Activated T-cell treated with anti-CD3 and anti-CD28 coated beads for 24 hours (primary cell): ENCODE results near the gene DGKG.

Source experiments
- DNase-seq: peaks from one replicate; pipeline ENCODE4 v3.0.0-alpha.2; 2020; ENCODE audit warnings: low read depth

The DGKG gene

DNA sequence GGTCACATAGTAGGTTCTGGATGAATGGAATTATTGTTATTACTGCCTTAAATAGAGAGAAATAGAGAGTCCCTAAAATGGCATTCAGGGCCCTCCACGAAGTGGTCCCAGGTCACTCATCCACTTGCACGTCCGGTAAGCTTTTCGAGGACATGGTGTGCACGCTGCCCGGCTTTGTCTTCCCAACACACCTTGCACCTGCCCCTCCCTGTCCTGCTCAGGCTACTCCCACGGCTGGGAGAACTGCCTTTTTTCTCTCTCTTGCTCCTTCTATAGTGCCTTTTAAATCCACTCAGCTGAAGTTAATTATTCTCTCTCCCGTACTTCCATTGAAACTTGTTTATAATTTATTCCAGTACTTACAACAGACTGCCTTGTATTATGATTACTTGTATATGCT, 5.6 kb upstream of the DGKG start:
- no peak for DNase-seq

DNA sequence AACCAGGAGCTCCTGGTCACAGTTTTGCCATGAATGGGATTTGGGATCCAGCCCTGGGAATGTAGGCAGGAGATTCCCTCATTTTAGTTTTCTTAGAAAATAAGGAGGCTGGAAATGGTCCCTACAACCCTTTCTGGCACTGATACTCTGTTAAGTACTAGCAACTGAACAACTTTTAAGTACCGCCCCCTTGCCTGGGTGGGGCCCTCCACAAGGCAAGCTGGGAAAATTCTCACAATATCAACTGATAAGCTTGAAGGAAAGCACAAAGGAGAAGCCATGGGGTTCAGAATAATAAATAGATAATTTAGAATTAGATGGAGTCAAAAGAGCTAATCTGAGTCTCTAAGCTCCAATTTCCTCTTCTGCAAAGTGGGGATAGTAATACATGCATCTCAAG, 4.2 kb upstream of the DGKG start:
- DNase-seq, result no peak

DNA sequence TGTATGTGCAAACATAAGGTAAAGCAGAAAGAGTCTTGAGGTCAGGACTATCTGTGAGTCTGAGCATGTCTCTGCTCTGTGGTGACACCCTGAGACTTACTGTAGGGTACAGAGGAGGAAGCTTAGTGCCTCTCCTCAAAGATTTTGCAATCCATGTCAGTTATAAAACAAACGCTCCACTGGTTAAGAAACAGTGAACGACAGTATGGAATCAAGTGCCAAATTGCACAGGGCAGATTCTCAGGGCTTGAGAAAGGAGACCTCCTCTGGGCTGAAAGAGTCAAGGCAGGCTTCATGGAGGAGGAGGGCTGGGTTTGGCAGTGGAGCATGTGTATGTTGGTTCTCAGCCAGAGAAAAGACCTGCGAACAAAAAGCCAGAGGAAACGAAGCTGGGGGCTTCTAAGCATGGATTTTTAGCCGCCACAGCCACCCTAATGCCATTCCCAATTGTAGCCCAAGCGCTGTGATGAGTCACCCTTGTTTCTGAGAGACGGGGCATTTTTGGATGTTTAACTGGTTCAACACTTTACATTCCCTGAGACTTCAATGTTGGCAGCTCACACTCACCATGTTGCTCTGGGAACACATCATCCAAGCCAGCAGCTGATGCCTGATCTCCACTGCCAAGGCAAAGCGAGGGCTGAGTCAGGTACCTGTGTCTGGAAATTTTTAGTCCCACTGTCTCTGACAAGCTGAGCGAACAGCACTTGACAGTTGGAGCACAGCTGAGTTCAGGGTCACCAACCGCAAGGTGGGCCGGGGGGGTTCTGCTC, 3.4 kb upstream of the DGKG start:
- DNase-seq, result no peak

DNA sequence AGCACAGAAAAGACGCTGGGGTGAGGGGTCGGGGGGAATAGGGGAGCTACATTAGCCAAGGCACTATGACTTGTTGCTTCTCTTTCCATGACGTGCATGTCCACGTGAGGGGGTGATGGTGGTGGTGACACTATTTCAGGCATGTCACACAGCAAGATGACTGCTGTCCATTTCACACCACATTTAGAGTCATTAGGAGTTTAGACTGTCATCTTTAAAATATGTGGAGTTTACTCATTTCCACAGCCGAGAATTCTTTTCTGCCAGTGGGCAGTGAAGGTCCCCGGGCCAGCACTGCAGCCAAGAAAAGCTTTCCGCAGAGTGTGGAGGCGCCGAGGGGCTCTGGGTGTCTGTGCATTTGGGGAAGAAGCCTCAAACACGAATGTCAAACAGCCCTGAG, 954 bp upstream of the DGKG start:
- DNase-seq, result no peak

DNA sequence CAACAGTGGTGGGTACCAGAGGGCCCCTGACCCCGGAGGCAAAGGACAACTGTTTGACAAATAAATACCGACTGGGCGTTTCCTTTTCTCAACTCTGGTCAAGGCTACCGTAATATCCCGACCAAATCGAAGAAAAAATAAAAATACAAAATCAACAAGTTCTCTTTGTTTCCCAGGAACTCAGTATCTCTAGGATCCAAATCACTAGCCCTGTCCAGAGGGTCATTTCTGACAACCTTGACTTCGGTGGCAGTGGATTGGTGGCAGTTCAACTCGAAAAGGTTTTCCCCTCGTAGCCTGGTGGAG, 456 bp upstream of the DGKG start:
- DNase-seq, result no peak

DNA sequence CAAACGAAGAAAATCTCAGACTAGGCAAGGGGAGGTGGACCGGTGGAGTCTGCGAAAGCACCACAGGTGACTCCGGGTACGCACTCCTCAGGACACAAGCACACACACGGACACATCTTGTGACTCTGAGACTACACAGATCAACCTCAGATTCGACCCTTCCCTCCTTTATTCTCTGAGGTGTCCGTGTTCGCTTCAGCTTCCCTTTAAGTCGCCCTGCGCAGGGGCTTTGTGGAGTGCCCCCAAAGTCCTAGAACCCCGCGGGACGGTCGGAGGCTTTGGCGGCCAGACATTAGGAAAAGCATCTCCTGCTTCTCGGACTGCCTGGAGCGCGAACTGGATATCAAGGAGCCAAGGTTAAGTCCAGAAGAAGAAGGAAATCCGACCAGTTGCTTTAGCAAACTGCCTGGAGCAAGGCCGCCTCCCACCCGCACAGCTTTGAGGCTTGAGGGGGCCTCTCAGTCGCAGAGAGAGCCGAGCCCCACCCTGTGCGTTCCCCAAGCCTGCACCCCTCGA, 730 bp downstream of the DGKG start:
- no peak for DNase-seq

DNA sequence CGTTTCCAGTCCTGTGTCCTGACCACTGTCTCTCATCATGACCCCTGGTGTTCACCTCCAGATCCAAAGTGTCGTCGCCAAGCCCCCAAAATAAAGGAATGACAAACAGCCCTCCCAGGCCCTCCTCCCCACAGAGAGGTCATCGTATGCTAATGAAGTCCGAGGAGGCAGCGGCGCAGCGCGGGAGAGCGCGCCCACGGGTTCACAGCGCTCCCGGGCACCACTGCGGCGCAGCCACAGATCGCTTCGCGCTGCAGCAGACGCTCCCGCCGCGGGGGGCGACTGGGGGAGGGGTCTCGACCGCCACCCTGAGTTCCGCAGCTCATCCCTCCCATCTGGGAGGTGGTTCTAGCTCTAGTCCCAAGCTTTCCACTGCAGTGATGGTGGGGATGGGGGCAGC, 1.3 kb downstream of the DGKG start:
- DNase-seq, result no peak

DNA sequence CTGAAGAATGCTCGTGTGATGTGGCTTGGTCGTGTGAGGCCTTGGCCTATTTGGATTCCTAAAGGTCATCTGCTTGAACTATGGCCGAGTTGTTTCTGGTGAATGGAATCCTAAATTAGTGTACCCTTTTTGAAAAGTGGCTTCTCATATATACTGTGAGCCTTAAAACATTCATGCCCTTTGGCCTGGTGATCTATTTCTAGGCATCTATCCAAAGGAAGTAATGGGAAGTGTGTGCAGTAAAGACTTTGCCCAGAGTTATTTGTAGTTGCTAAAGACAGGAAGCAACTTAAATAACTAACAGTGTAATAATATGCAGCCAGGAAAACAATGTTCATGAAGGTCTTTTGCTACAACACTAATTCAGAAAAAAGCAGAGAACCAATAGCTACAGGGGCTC, 3.0 kb downstream of the DGKG start:
- DNase-seq, result no peak

DNA sequence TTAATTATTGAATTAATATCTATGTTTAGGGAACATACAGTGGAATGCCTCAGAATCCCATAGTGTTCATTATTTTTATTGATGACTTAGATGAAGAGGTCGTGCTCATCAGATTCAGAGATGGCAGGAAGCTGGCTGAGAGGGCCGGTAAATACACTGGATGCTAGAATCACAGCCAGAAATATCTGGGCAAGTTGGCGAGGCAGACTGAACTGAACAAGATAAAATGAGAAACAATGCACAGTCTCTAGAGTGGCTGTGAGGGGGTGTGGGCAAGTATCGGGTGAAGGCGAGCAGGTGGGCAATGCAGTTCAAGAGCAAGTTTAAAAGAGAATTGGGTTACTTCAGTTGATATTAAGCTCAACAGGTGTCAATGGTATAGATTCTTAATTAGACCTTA, 5.9 kb downstream of the DGKG start:
- no peak for DNase-seq

DNA sequence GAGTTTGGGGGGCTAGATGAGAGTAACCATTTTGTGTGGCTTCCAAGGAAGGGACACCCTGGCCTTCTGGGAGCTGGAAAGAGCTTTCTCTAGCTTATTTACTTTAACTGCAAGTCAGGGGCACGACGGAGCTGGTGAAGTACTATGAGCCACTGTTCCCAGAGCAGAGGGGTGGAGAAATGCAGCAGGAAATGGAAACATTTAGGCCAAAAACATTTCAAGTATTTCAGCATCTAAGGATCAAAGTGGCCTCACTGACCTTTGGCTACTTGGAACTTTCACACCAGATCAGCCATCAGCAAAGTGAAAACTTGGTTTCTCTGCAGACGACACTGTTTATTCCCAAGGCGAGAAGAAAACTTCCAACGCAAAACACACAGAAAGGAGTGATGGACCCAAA, 7.9 kb downstream of the DGKG start:
- DNase-seq, result no peak

DNA sequence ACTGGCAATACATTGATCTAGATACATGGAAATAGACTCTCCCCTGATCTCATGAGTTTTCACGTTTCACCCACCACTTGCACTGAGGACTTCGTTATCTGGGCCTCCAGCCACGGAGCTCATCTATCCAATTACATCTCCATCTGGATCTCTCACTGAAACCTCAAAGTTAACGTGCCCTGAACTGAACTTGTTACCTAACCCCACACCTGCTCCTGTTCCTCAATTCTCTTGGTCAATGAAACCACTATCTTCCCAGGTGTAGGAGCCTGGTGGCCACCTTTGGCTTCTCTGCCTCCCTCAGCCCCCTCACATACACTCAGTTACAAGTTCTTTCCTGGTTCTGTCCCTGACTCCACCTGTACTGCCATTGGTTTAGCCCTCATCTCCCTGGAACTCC, 9.7 kb downstream of the DGKG start:
- DNase-seq, result no peak

DNA sequence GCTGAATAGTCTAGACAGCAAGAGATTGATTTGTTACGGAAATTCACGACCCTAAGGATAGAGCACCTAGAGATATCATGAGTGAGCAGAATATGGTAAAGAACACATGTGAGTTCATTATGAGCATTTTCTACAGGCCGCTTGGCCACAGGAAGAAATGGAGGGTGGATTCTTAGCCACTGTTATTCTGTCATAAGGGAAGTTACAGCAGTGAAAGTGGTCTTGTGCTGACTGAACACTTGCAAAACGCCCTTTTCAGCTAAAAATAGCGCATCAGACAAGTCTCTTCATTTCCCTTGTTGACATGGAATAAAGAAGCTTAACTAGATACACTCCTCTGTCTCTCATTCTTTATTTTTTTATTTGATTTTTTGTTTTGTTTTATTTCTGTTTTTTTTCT, 19.8 kb downstream of the DGKG start:
- no peak for DNase-seq

DNA sequence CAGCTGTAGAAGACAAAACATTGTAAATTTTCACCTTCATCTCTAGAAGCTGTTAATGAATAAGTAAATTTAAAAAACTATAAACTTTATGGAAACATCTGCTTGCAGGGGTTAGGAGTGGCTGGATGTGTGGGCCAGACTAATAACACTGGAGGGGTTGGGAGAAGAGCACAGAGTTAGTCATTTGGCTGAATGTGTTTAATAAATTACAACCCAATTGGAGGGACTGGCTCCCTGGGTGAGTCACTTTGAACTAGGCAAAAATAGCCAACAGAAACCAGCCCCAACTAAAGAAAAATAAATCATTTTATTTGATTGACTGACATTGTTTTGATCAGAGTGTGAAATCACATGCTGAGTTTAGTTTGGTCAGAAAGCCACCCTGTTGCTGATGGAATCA, 21.8 kb downstream of the DGKG start:
- DNase-seq, result no peak

DNA sequence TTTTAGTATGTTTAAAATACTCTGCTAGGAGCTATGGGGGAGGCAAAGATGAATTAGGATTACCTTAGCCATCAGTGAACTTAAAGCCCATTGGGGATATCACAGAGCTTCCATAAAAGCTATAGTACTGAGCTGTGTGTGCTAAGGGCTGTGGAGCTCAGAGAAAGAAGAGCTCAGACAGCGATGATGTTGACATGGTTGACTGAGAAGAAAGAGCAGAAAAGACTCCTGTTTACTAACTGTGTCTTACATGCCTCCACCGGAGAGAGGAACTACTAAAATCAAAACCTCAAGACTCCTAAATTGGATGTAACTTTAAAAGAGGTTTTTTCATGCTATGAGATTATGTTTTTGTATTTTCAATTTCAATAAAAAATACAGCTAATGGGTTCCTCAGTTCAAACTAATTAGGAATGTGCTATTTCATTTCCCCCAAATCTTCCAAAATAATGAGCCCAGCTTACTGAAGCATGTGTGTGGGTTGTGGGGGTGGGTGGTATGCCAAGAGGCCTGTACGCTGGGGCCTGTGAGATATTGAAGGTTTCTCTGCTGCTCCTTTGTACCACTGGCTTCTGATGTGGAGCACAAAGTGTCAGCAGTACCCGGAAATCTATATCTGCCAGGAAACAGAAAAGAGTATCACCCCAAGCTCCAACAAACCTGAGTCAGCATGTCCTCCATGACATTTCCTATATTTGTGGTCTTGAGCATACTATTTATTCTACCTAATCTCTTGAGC, 22.7 kb downstream of the DGKG start:
- DNase-seq, result no peak

DNA sequence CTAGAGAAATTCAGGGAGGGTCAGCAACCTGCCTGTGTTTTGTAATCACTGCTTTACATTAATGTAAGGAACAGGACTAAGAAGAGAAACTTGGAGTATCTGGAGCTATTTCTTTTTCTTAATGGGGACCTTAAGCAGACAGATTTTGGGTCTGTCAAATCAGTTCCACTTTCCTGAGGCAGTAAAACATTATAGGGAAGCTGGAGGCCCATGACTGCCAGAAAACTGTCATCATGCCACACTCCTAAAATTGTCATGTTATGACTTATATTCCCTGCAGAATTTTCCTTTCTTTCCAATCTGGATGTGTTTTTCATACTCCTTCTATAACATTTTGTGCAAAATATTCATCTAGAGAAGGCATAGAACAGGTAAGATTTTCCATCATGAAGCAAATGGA, 28.8 kb downstream of the DGKG start:
- DNase-seq, result no peak

DNA sequence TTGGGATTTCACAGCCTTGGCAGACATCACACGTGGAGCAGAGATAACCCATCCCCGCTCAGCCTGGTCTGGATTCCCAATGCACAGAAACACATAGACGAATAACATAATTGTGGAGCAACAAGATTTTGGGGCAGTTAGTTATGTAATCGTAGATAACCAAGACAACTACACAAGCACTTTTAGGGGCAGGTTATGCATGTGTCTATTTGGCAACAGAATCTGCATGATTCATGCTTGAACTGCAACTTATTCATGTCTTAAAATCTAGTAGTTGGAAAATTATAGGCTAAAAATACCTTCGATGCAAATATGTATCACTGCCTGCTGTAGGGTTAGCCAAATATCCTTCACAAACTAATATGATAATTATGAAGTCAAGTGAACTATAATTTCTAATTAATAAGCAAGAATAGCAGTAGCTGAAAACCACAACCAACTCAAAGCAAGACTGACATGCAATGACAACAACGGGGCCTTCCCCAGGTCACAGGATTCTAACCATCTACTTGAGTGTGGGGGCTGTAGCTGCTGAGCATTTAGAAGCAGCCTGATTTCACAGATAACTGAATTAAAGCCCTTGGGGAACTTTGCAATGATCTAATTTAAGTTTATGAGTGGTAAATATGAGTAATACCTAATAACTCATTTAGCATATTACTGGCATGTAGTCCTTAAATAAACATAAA, 31.1 kb downstream of the DGKG start:
- no peak for DNase-seq

DNA sequence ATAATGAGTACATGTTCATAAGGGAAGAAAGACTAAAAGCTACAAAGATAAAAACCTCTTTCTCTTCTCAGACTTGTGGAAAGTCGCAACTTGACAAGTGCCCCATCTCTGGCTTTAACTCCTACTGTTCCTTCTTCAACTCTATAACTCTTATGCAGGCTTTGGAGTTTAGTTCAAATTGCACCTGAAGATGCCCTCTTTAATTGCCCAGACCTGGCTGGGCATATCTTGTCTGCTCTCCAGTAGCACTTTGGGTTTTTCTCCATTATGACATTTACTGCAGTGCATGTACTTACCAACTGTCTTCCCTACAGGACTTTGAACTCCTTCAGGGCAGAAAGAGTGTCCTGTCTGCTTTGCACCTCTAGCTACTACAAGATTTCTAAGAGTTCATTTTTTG, 32.4 kb downstream of the DGKG start:
- DNase-seq, result no peak

DNA sequence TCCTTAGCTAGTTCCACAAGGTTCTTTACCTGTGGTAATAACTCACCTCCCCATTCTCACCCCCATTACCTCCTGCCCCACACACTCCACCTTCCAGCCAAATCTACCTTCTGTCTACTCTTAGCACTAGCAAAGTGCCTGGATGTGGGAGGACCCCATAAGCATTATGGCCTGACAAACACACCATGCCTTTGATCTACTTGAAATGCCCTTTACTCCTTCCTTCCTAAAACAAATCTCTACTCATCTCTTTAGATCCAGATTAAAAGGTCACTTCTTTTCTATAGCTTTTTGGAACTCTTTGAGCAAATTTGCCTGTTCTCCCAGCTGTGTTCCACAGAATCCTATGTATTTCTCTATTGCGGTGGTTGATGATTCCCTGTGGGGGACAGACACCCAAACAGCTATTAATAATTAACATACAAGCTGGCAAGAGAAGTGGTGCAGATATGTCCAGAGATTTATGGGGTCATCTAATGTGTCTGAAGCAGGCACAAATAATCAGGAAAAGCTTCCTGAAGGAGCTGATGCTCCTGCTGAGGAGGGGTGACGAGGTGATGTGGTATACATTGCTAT, 34.0 kb downstream of the DGKG start:
- no peak for DNase-seq

DNA sequence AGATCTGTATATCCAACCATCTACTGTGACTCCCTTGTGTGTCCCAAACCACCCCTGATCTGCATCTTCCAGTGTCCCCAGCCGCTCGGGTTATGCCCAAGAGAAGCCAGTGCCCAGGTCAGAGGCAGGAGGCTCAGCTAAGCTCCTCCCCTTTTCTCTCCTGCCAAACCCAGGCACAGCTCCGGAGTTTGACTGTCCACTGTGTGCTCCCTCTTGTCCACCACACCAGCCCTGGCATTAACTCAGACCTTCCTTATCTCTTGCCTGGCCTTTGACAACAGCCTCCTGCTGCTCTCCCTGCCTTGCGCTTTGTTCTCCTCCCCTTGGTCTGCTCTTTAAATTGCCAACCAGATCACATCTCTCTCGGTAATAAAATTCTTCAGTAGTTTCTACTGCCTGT, 39.3 kb downstream of the DGKG start:
- DNase-seq, result no peak

DNA sequence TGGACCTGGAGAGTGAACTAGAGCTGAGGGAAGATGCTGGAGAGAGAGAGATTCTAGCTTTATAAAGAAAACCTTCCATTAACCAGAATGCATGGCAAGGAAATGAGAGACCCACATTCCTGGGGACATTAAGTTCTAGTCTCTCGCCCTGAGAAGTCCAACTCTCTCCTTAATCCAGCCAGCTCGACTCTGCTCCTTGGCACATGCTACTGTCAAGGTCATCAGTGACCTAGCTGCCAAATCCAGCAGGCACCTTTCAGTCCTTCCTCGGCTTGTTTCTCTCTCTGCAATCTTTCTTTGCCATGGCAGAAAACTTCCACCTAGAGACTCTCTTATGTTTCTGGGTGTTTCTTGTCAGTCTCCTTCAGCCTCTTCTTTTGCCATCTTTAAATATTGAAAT, 40.3 kb downstream of the DGKG start:
- no peak for DNase-seq

DNA sequence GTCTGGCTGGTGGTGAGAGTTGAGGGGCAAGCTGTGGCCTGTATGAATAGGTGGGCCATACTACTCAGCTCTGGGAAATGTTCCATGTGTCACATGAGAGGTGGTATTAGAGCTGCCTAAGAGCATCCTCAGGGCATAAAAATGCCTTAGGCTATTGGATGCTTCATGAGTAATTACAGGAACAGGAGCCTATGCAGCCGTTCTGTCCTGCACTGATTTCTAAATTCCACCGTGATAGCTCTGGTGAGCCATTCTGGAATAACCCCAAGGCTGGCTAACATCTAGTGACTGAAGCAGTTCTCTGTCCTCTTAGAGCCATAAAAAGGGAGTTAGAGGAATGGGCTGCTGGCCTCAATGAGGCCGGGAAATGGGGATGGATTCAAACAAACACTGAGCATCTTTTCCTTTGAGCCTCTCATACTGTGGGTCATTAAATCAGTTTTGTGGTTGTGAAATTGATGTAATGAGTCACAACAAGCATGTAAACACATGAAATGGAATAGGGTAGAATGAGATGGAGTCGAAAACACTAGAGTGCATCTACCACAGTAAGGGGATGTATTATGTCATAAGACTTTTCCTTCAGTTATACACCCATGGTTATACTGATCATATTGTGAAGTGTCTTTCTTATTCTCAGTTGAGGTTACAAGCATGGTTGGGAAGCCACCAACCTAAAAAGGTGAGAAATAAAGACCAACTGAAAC, 41.0 kb downstream of the DGKG start:
- DNase-seq, result no peak

DNA sequence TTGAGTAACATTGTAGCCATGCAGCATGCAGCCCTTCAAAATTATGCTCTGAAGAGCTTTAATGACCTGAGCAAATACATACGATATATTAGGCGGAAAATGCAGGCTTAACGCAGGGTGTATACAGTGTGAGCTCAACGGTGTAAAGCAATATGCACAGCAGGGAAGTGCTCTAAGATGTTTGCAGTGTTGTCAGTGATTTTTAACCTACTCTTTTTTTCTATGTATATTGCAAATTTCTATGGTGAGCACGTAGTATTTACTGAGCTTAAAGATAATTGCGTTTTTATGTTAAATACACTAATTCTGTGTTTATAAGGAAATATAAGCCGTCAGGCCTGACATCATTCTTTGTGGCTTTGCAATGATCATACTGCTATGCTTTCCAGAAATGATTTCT, 42.1 kb downstream of the DGKG start:
- no peak for DNase-seq
